CD4-positive, alpha-beta memory T cell (primary cell): ENCODE results near the gene RASA4B. TPM values are rescaled to one million over a fixed set of nuclear protein-coding genes. Genes with fewer than 3 reads are reported as not detected.

Experiments
- CTCF ChIA-PET: fragments of 350-600 bp; sonication (Branson Sonifier 250); formaldehyde crosslinking; loops from one replicate; lab custom pipeline; 2021; ENCODE audit warnings: inconsistent platforms; ENCODE audit not compliant: partially characterized antibody; lab: Charles Lee
- POLR2A ChIA-PET: fragments of 350-600 bp; sonication (Branson Sonifier 250); formaldehyde crosslinking; loops from one replicate; lab custom pipeline; 2021; ENCODE audit not compliant: partially characterized antibody; lab: Charles Lee
- DNase-seq, 5 donors: peaks; one replicate each; pipeline versions ENCODE4 v3.0.0 to v3.0.0-alpha.2; 2020 to 2022; ENCODE audit warnings: mixed read lengths in 1 of 5
- H3K27ac ChIP-seq: one replicate; pipeline ENCODE4 v1.7.0; 2013; ENCODE audit warnings: low read depth, low read length
- H3K27me3 ChIP-seq: 2 replicates; pipeline ENCODE4 v1.7.0; 2013; ENCODE audit warnings: mild to moderate bottlenecking, low read length, moderate library complexity; ENCODE audit not compliant: insufficient read depth
- H3K36me3 ChIP-seq: 2 replicates; pipeline ENCODE4 v1.7.0; 2013; ENCODE audit warnings: mild to moderate bottlenecking, low read length, moderate library complexity; ENCODE audit not compliant: insufficient read depth
- H3K4me1 ChIP-seq: 2 replicates; pipeline ENCODE4 v1.7.0; 2013; ENCODE audit warnings: mild to moderate bottlenecking, low read length, moderate library complexity; ENCODE audit not compliant: insufficient read depth
- H3K4me3 ChIP-seq, 2 donors: one replicate each; pipeline ENCODE4 v1.7.0; 2013; ENCODE audit warnings: low read length in 2 of 2, mild to moderate bottlenecking in 1 of 2
- H3K9me3 ChIP-seq, 2 donors: one replicate each; pipeline ENCODE4 v1.7.0; 2013; ENCODE audit warnings: low read length in 2 of 2, control low read depth in 1 of 2; ENCODE audit not compliant: control insufficient read depth in 1 of 2
- H3K27ac Mint-ChIP-seq, 7 donors: one replicate each; pipeline ENCODE4 v1.8.0; 2020 to 2021; ENCODE audit warnings: mixed read lengths in 7 of 7, mild to moderate bottlenecking in 6 of 7, inconsistent platforms in 3 of 7, moderate library complexity in 3 of 7
- H3K27me3 Mint-ChIP-seq, 2 donors: one replicate each; pipeline ENCODE4 v1.8.0; 2020 to 2021; ENCODE audit warnings: mixed read lengths in 2 of 2
- H3K36me3 Mint-ChIP-seq, 2 donors: one replicate each; pipeline ENCODE4 v1.8.0; 2020 to 2021; ENCODE audit warnings: mixed read lengths in 2 of 2, inconsistent platforms in 1 of 2, mild to moderate bottlenecking in 1 of 2
- H3K4me1 Mint-ChIP-seq, 4 donors: one replicate each; pipeline ENCODE4 v1.8.0; 2020 to 2021; ENCODE audit warnings: mixed read lengths in 4 of 4, mild to moderate bottlenecking in 1 of 4
- H3K4me3 Mint-ChIP-seq, 8 donors: one replicate each; pipeline ENCODE4 v1.8.0; 2020 to 2021; ENCODE audit warnings: mixed read lengths in 8 of 8, mild to moderate bottlenecking in 7 of 8, moderate library complexity in 6 of 8, inconsistent platforms in 3 of 8
- H3K9me3 Mint-ChIP-seq, 8 donors: one replicate each; pipeline ENCODE4 v1.8.0; 2020 to 2021; ENCODE audit warnings: mixed read lengths in 8 of 8, mild to moderate bottlenecking in 5 of 8, inconsistent platforms in 3 of 8, moderate library complexity in 1 of 8
- intact Hi-C: fragments of 100-400 bp; cut with micrococcal nuclease; formaldehyde crosslinking; loops from one replicate; pipeline ENCODE4 v1.15.1; 2023
- polyA plus RNA-seq, 2 donors: library from polyadenylated mRNA; unstranded; fragments of 300-500 nt; fragmentation: Illumina TruSeq; gene quantifications; one replicate each; pipeline ENCODE4 v1.2.3, GENCODE V29; 2021
- total RNA-seq, 2 experiments: library from RNA; stranded (reverse); gene quantifications; one replicate each; pipeline ENCODE4 v1.2.3, GENCODE V29; 2021

Gene RASA4B
- total and polyA plus RNA-seq, 4 experiments from 2014 or later = 5.0 to 15.8 (median 13.4) TPM

GRCh38 chr7:102464577-102465280, 52.8 kb downstream of the RASA4B start, which contains the start of the genes ALKBH4 and LRWD1:
TSS of gene ALKBH4 (minus strand) at chr7:102464863. CDS start at chr7:102464836, 27 bp downstream.
TSS of gene LRWD1 (plus strand) at chr7:102464984. CDS start at chr7:102465081, 97 bp downstream.
- DNase-seq = peak; percentile 90 to 92 (median 91)
- peaks cover 4% of the 10 kb centered on the region for H3K36me3 ChIP-seq
- POLR2A ChIA-PET = interaction anchor here (0.7 to 4.0 kb wide), 10 partner anchors 9 to 69 kb away, joined by 3 to 27 read pairs (median 10); partner anchors contain the start of genes ORAI2 and PRKRIP1
- Mint-ChIP-seq H3K9me3 (no peaks in the 10 kb centered on the region), H3K27ac (peak within 1 kb of the TSS; percentile 78 to 93 (median 88)), H3K4me1 (peaks cover 11 to 54% (median 28%) of the 10 kb centered on the region in 4 donors), H3K4me3 (peak within 1 kb of the TSS; percentile 90 to 94 (median 92)), H3K36me3 (peaks cover 7 to 15% of the 10 kb centered on the region in 2 donors), H3K27me3 (no peaks in the 10 kb centered on the region)
- no peaks in the 10 kb centered on the region for H3K27me3 ChIP-seq
- H3K4me3 ChIP-seq = peak within 1 kb of the TSS; percentile 93 to 94
- intact Hi-C loops = loop anchor here (1.0 to 5.0 kb wide), 7 partner anchors 30 to 177 kb away; partner anchors contain the start of genes PRKRIP1 and SH2B2
- peaks cover 30% of the 10 kb centered on the region for H3K4me1 ChIP-seq
- CTCF ChIA-PET = interaction anchor here (1.8 to 5.6 kb wide), 7 partner anchors 12 to 70 kb away, joined by 5 to 36 read pairs (median 16); partner anchors contain the start of gene PRKRIP1
- peak within 1 kb of the TSS; percentile 85 for H3K27ac ChIP-seq
- H3K9me3 ChIP-seq = no peaks in the 10 kb centered on the region

DNA sequence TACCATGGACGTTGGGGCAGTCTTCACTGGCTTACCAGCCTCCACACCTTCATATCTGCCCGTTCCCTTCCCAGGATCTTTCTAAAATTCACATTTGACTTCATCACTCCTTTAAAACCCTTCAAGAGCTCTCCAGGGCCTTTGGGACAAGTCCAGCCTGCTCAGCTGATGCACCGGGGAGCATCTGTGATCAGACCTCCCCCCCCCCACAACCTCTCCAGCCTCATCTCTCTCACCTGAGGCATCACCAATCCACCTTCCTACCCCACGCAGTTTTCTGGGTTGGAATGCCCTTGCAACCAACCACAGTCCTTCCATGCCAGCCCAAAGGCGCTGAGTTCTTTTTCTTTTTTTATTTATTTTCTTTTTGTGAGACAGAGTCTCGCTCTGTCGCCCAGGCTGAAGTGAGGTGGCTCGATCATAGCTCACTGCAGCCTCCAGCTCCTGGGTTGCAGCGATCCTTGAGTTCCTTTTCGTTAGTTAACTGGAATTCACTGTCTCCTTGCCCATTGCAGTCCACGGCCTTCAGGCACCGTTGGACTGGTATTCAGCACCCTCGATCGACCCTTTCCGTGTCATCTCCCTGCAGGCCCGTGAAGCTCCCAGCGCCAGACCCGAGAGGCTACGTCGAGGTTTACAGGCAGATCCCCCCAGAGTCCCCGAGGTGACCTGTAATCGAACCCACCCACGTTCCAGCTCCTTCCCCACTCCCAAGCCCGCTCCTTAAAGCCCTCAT, 53.6 kb downstream of the RASA4B start:
- Mint-ChIP-seq H3K27me3 (no peaks in the 10 kb centered on the region), H3K4me3 (peak overlapping the region; percentile 90 to 94 (median 92)), H3K36me3 (peaks cover 7 to 15% of the 10 kb centered on the region in 2 donors), H3K4me1 (peaks cover 11 to 54% (median 28%) of the 10 kb centered on the region in 4 donors), H3K9me3 (no peaks in the 10 kb centered on the region), H3K27ac (peak overlapping the region; percentile 78 to 93 (median 88))
- H3K9me3 ChIP-seq = no peaks in the 10 kb centered on the region
- H3K4me3 ChIP-seq = peak overlapping the region; percentile 93 to 94
- H3K27ac ChIP-seq = peak overlapping the region; percentile 85
- peaks cover 30% of the 10 kb centered on the region for H3K4me1 ChIP-seq
- H3K36me3 ChIP-seq = no peaks in the 10 kb centered on the region
- intact Hi-C loops = loop anchor here (1.0 to 5.0 kb wide), 5 partner anchors 33 to 177 kb away; partner anchors contain the start of genes PRKRIP1 and SH2B2
- ChIA-PET POLR2A (interaction anchor here (0.7 to 4.0 kb wide), 9 partner anchors 8 to 68 kb away, joined by 3 to 27 read pairs (median 9); partner anchors contain the start of genes ORAI2 and PRKRIP1), CTCF (interaction anchor here (0.5 to 5.6 kb wide), 8 partner anchors 12 to 1386 kb away, joined by 3 to 36 read pairs (median 6); partner anchors contain the start of gene PRKRIP1)
- H3K27me3 ChIP-seq = no peaks in the 10 kb centered on the region
- DNase-seq = no peak

GRCh38 chr7:102460467-102460866, 57.1 kb downstream of the RASA4B start:
- POLR2A ChIA-PET = interaction anchor here (1.3 to 1.7 kb wide), 2 partner anchors 28 to 45 kb away, joined by 3 to 4 read pairs; no protein-coding TSS in a partner anchor
- CTCF ChIA-PET = interaction anchor here (1.5 kb wide), 2 partner anchors 10 to 55 kb away, joined by 4 read pairs; no protein-coding TSS in a partner anchor

DNA sequence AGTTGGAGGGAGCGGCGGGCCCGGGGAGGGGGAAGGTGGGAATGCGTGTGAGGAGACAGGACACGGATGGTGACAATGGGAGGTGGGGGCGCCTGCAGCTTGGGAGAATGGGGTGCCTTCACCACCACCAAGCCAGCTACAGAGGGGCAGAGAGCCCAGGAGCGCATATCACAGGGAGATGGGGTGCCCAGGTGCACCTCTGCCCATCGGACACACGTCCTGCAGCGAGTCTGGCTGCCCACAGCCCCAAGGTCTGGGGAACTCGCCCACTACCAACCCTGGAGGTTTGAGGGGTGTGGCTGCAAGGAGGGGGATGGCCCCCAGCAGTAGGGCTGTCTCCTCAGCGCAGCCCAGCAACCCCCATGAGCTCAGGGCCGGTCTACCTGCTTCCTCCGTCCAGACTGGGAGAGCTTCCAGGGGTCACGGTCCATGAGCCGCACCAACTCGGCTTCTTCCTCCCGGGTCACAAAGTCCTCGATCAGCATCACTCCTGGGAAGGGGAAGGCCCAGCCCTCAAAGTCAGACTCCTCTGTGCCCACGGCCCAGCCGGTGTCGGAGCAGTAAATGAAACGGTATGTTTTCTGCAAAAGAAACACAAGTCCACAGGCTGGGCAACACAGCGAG, 58.2 kb downstream of the RASA4B start:
- CTCF ChIA-PET = interaction anchor here (1.0 to 1.5 kb wide), 3 partner anchors 9 to 54 kb away, joined by 3 to 4 read pairs (median 4); no protein-coding TSS in a partner anchor
- Mint-ChIP-seq H3K9me3 (no peaks in the 10 kb centered on the region), H3K4me1 (peaks cover 6 to 29% (median 12%) of the 10 kb centered on the region in 4 donors), H3K4me3 (no peak overlapping the region), H3K27me3 (no peaks in the 10 kb centered on the region), H3K27ac (no peak overlapping the region), H3K36me3 (peaks cover 3 to 19% of the 10 kb centered on the region in 2 donors)
- peaks cover 16% of the 10 kb centered on the region for H3K36me3 ChIP-seq
- DNase-seq = no peak
- intact Hi-C loops = no loop called here
- H3K9me3 ChIP-seq = no peaks in the 10 kb centered on the region
- H3K27ac ChIP-seq = no peak overlapping the region
- no peaks in the 10 kb centered on the region for H3K27me3 ChIP-seq
- H3K4me3 ChIP-seq = no peak overlapping the region
- peaks cover 17% of the 10 kb centered on the region for H3K4me1 ChIP-seq
- POLR2A ChIA-PET = interaction anchor here (1.3 to 1.7 kb wide), 2 partner anchors 27 to 44 kb away, joined by 3 to 4 read pairs; no protein-coding TSS in a partner anchor

More at GRCh38 chr7:102460467-102460866, 57.1 kb downstream of the RASA4B start:
- Mint-ChIP-seq H3K27me3 (no peaks in the 10 kb centered on the region), H3K9me3 (no peaks in the 10 kb centered on the region), H3K36me3 (peaks cover 3 to 17% of the 10 kb centered on the region in 2 donors), H3K4me1 (peaks cover 6 to 35% (median 15%) of the 10 kb centered on the region in 4 donors), H3K4me3 (no peak overlapping the region), H3K27ac (peak overlapping the region in 3 of 7 donors; percentile 65 to 85 (median 73))
- intact Hi-C loops = loop anchor here (5.0 kb wide), 1 partner anchor 173 kb away; the partner anchor contains the start of gene SH2B2
- no peak overlapping the region for H3K4me3 ChIP-seq
- peaks cover 19% of the 10 kb centered on the region for H3K4me1 ChIP-seq
- DNase-seq = no peak
- no peaks in the 10 kb centered on the region for H3K9me3 ChIP-seq
- H3K36me3 ChIP-seq = peaks cover 16% of the 10 kb centered on the region
- no peaks in the 10 kb centered on the region for H3K27me3 ChIP-seq
- H3K27ac ChIP-seq = no peak overlapping the region

DNA sequence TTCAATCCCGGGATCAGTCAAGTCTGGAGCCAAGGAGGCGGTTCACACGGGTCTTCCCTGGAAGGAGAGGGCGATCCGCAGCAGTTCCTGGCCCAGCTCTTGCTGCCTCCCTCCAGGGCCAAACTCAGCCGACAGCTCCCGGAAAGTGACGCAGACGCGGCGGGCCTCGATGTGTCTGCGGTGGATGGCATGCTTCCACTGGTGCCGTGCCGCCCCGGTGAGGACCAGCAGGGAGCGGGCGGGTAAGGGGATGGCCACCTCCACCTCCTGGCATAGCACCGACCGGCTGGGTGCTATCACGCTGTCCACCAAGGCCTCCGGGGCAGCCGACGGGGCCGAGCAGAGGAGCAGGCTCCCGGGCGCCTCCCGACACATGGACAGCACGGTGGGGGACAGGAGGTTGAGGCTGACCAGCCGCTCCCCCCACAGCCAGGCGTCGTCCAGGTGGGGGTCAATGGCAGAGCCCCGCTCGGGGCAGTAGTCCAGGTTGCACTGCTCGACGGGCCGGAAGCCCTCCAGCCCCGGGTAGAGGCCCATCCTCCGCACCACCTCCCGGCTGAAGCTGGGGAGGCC, 60.1 kb downstream of the RASA4B start:
- Mint-ChIP-seq H3K4me1 (peaks cover 1 to 15% (median 2%) of the 10 kb centered on the region in 4 donors), H3K9me3 (no peaks in the 10 kb centered on the region), H3K36me3 (peaks cover 3 to 16% of the 10 kb centered on the region in 2 donors), H3K4me3 (no peak overlapping the region), H3K27ac (no peak overlapping the region), H3K27me3 (no peaks in the 10 kb centered on the region)
- H3K27ac ChIP-seq = no peak overlapping the region
- no peak overlapping the region for H3K4me3 ChIP-seq
- ChIA-PET CTCF (interaction anchor here (1.5 to 3.4 kb wide), 2 partner anchors 26 to 52 kb away, joined by 3 to 17 read pairs; no protein-coding TSS in a partner anchor), POLR2A (no interaction called here)
- no peak for DNase-seq
- intact Hi-C loops = no loop called here
- no peaks in the 10 kb centered on the region for H3K27me3 ChIP-seq
- no peaks in the 10 kb centered on the region for H3K4me1 ChIP-seq
- H3K9me3 ChIP-seq = no peaks in the 10 kb centered on the region
- H3K36me3 ChIP-seq = peaks cover 16% of the 10 kb centered on the region

GRCh38 chr7:102456327-102456726, 61.2 kb downstream of the RASA4B start:
- intact Hi-C loops = no loop called here
- Mint-ChIP-seq H3K4me1 (peaks cover 0 to 6% (median 2%) of the 10 kb centered on the region in 4 donors), H3K27me3 (no peaks in the 10 kb centered on the region), H3K9me3 (no peaks in the 10 kb centered on the region), H3K36me3 (peaks cover 3 to 16% of the 10 kb centered on the region in 2 donors), H3K4me3 (no peak overlapping the region), H3K27ac (no peak overlapping the region)
- H3K4me3 ChIP-seq = no peak overlapping the region
- no peaks in the 10 kb centered on the region for H3K4me1 ChIP-seq
- DNase-seq = no peak
- H3K27me3 ChIP-seq = no peaks in the 10 kb centered on the region
- no peak overlapping the region for H3K27ac ChIP-seq
- CTCF ChIA-PET = interaction anchor here (1.4 to 3.4 kb wide), 4 partner anchors 11 to 51 kb away, joined by 3 to 17 read pairs (median 6); no protein-coding TSS in a partner anchor
- no peaks in the 10 kb centered on the region for H3K9me3 ChIP-seq
- H3K36me3 ChIP-seq = peaks cover 16% of the 10 kb centered on the region
- POLR2A ChIA-PET = interaction anchor here (0.9 to 1.4 kb wide), 4 partner anchors 8 to 51 kb away, joined by 3 to 5 read pairs (median 4); partner anchors contain the start of gene ALKBH4
